NCI-H510A (cell line): ENCODE data around the gene TRIM44.
A peak's percentile ranks its signal among the peaks of the same experiment; 100 is the strongest.
"Not testable (repeated sequence)": the region's sequence is repeated elsewhere in the genome, so short reads cannot be mapped to it uniquely, and the experiment has no call there.

Source experiments
- DNase-seq: peaks from one replicate; lab custom pipeline; 2025; lab: John Stamatoyannopoulos, UW

The TRIM44 gene

DNA sequence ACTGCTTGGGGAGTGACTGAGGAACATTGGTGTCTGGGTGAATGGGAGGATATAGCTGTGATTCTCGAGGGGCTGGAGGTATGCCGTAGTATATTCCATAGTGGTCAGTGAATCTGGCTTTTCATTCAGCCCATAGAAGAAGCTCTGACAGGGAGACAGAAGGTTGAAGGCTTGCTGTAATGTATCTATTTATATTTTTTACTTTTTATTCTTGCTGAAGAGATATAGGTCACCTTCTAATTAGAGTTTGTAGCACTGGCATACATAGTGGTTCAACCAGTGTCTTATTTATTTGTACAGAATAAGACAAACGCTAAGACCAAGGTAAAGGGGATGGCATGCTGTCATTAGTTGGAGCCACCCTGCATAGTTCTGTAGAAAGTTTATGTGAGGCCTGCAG is 10.0 kb downstream of the TRIM44 start:
- no peak for DNase-seq

- DNase-seq, result no peak
Observed at GRCh38 chr11:35675901-35676610, 13.5 kb downstream of the TRIM44 start.

DNA sequence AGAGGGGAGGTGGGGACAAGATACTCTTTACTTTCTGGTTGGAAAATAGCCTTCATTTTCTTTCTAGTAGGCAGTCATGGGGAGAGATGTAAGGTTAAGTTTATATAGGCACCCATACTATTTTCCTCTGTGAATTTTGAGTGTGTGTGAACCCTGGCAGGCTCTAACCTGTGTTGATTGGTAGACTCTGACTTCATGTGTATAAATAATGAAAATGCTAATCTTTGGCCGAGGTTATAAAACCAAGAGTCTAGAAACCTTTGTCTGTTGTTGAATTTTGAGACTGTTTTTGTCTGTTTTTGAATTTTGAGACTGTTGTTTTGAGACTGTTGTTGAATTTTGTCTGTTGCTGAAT is 14.0 kb downstream of the TRIM44 start:
- no peak for DNase-seq

DNA sequence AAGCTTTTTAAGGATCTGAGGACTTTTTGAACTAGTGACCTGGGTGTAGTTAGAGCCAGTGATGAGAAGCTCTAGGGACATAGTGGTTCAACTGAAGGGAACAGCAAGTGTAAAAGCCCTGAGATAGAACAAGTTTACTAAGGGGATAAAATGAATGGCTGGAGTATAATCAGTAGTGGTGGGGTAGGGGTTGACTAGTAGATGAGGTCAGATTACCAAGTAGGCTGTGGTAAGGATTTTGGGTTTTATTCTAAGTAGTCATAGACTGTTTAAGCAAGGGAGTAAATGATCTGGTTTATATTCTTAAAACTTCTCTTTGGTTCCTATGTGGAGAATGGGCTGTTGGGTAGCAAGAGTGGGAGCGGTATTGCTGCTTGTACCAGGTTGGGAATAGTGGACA is 15.3 kb downstream of the TRIM44 start:
- no peak for DNase-seq

GRCh38 chr11:35678471-35678870 is 15.9 kb downstream of the TRIM44 start:
- no peak for DNase-seq

- DNase-seq, result no peak
Observed at GRCh38 chr11:35678975-35679374, 16.4 kb downstream of the TRIM44 start.

- DNase-seq, result no peak
Observed at GRCh38 chr11:35680506-35680905, 17.9 kb downstream of the TRIM44 start.

- no peak for DNase-seq
Observed at GRCh38 chr11:35681163-35681767, 18.7 kb downstream of the TRIM44 start.

GRCh38 chr11:35682230-35683173 is 19.9 kb downstream of the TRIM44 start:
- DNase-seq, result peak; percentile 12

- DNase-seq, result no peak
Observed at GRCh38 chr11:35683728-35684339, 21.3 kb downstream of the TRIM44 start.

- no peak for DNase-seq
Observed at GRCh38 chr11:35688023-35688422, 25.4 kb downstream of the TRIM44 start.

DNA sequence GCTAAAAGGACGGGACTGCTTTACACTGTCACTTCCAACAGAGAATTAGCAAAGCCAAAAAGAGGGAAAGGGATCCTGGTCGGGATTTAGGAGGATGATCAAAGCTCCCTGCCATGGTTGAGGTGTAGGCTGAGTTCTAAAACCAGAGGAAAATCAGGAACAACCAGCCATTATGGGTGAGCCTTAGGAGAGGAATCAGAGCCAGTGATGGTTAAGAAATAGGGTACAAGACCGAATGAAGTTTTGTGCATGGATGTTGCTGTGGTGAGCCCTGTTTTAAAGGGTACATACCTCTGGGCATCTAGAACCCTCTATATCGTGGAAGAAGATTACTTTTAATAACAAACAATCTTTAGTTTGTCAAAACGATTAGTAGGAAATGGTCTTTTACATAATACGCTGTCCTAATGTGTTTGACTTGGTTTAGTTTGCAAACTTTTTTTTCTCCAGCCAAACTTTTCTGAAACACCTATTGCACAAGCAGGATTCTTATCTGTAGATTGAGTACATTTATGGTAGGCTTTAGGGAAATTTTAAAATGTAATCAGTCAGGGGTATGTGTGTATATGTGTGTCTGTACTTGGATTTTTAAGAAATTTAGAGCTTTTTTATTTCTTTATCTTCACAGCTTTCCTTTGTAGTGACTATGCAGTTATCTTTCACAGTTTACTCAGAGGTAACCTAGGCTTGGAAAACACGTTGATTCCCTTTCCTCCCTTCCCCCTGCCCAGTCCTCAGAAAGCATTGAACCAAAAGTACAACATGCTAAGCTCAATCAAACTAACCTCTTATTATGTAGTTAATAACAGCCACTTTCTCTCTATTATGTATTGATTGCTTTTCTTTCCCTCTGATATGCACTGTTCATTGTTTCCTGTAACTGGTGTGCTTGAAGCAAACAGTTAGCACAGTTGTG is 26.8 kb downstream of the TRIM44 start:
- DNase-seq, result no peak

DNA sequence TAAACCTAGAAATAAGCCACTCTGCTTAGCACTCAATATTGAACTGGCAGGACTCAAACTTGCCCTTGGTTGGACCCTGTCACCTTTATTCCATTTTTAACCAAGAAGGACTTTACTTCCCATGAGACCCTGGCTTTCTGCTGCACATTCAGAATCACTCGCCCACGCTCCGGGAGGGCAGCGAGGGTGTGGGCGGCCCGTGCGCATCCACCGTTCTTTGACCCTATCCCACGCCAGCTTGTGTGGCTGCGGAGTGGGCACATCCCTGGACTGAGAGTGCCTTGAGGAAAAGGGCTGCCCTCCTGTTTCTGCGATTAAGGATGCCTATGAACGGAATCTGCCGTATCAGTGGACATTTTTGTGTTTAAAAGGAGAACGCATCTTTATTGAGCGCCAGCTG is 39.6 kb downstream of the TRIM44 start:
- DNase-seq, result no peak

DNA sequence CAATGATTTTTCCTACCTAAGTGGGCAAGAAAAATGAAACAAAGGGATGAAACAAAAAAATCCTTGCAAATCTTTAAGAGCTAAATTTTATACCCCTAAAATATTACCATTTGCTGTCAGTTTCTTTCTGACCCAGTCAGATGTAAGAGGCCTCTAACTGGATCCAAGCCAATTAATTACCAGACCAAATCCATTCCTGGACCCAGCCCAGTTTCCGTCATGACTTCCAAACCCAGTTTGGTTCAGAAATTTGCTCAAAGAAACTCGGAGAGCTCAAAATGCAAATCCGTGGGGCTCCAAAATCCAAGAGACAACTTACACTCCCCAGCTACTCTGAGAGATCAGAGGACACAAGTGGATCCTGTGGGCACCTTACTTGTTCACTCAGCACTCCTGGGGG is 46.8 kb downstream of the TRIM44 start:
- DNase-seq, result no peak

- DNase-seq, result no peak
Observed at GRCh38 chr11:35711173-35711910, 48.8 kb downstream of the TRIM44 start.

- no peak for DNase-seq
Observed at GRCh38 chr11:35711924-35712323, 49.3 kb downstream of the TRIM44 start.

- DNase-seq, result no peak
Observed at GRCh38 chr11:35712533-35712932, 50.0 kb downstream of the TRIM44 start.

GRCh38 chr11:35714882-35715627 is 52.5 kb downstream of the TRIM44 start:
- DNase-seq, result no peak

DNA sequence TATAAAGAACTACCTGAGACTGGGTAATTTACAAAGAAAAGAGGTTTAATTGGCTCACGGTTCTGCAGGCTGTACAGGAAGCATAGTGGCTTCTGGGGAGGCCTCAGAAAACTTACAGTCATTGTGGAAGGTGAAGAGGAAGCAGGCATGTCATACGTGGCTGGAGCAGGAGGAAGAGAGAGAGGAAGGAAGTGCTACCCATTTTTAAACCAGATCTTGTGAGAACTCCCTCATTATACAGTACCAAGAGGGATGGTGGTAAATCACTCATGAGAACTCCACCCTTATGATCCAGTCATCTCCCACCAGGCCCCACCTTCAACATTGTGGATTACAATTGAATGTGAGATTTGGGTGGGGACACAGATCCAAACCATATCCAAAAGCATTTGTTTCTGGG is 53.1 kb downstream of the TRIM44 start:
- not testable (repeated sequence) for DNase-seq

- DNase-seq, result no peak
Observed at GRCh38 chr11:35717043-35717442, 54.5 kb downstream of the TRIM44 start.
